Natural killer cell (primary cell): ENCODE results near the gene GIT2. TPM values are rescaled to one million over a fixed set of nuclear protein-coding genes. Genes with fewer than 3 reads are reported as not detected.
A peak's percentile ranks its signal among the peaks of the same experiment; 100 is the strongest.

Experiments
- ATAC-seq, 3 donors: fragments of 150-1000 bp in 2 of 3; fragments of 200-7000 bp in 1 of 3; cut with Tn5 transposase; 1 replicate in 1 of 3; 2 replicates in 2 of 3; pipeline ENCODE4 v1.10.0; 2021; ENCODE audit warnings: mild to moderate bottlenecking in 2 of 3, moderate library complexity in 2 of 3
- DNase-seq, 2 donors: peaks; one replicate each; pipeline versions ENCODE4 v3.0.0 to v3.0.0-alpha.2; 2013 to 2021; ENCODE audit warnings: mixed read lengths in 1 of 2
- H3K27ac ChIP-seq: one replicate; pipeline ENCODE4 v1.5.1; 2013; ENCODE audit warnings: mild to moderate bottlenecking, low read length
- H3K27me3 ChIP-seq: one replicate; pipeline ENCODE4 v1.6.1; 2013; ENCODE audit warnings: low read length; ENCODE audit not compliant: control insufficient read depth, insufficient read depth
- H3K36me3 ChIP-seq: one replicate; pipeline ENCODE4 v1.6.1; 2013; ENCODE audit warnings: low read length; ENCODE audit not compliant: control insufficient read depth, insufficient read depth
- H3K4me1 ChIP-seq: one replicate; pipeline ENCODE4 v1.6.1; 2013; ENCODE audit warnings: low read length; ENCODE audit not compliant: control insufficient read depth, insufficient read depth
- H3K4me3 ChIP-seq: one replicate; pipeline ENCODE4 v1.5.1; 2013; ENCODE audit warnings: low read length
- H3K9me3 ChIP-seq: one replicate; pipeline ENCODE4 v1.6.1; 2013; ENCODE audit warnings: low read length; ENCODE audit not compliant: control insufficient read depth, insufficient read depth
- H3K27ac Mint-ChIP-seq, 2 donors: one replicate each; pipeline ENCODE4 v1.8.0; 2022; ENCODE audit warnings: mild to moderate bottlenecking in 2 of 2, mixed read lengths in 2 of 2, moderate library complexity in 1 of 2
- H3K27me3 Mint-ChIP-seq, 2 donors: one replicate each; pipeline ENCODE4 v1.8.0; 2022; ENCODE audit warnings: low read depth in 2 of 2, mixed read lengths in 2 of 2
- H3K36me3 Mint-ChIP-seq: one replicate; pipeline ENCODE4 v1.8.0; 2022; ENCODE audit warnings: mixed read lengths
- H3K4me1 Mint-ChIP-seq, 2 donors: one replicate each; pipeline ENCODE4 v1.8.0; 2022; ENCODE audit warnings: mixed read lengths in 2 of 2
- H3K4me3 Mint-ChIP-seq: one replicate; pipeline ENCODE4 v1.8.0; 2022; ENCODE audit warnings: mild to moderate bottlenecking, moderate library complexity, mixed read lengths
- H3K9me3 Mint-ChIP-seq, 2 donors: one replicate each; pipeline ENCODE4 v1.8.0; 2022; ENCODE audit warnings: mixed read lengths in 2 of 2
- WGBS: methylation state at CpG from one replicate; pipeline ENCODE4 v1.1.7; 2013; ENCODE audit warnings: missing lambda C conversion rate; ENCODE audit not compliant: insufficient coverage; 5-methylcytosine and 5-hydroxymethylcytosine counted together
- intact Hi-C: fragments of 100-400 bp; cut with micrococcal nuclease; formaldehyde crosslinking; loops from one replicate; pipeline ENCODE4 v1.14.2; 2022
- total RNA-seq, 4 donors: library from RNA; stranded (reverse); fragments of 120-200 nt in 1 of 4; gene quantifications; one replicate each; pipeline versions ENCODE4 v1.2.3 to v1.2.4, GENCODE V29; 2013 to 2022
- TF ChIP-seq, protein P1 (sequence below): fragments of 200-600 bp; IDR thresholded peaks from one replicate; pipeline ENCODE4 v1.8.0; 2022; ENCODE audit warnings: antibody characterized with exemption

The GIT2 gene
- total RNA-seq, 3 donors from 2014 or later (not counting 1 experiment from before 2014, with no cell fraction given), result 98.8 to 118 (median 117) TPM

DNA sequence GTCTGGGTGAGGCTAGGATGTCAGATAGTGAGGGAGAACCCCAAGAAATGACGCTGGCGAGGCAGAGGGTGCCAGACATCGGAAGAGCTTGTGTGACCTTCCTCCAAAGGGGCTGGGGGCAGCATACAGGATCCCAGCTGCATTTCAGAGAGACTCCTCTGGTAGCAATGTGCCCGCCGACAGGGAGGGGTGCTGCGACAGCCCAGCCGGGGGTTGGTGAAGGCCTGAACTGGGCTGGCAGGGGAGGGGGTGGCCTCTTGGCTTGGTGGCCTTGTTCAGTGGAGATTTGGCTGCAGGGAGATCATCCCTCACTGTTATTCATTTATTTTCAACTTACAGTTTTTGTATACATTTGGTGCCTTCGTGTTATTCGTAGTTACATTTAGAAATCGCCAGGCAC is 90.9 kb downstream of the GIT2 start:
- intact Hi-C loops, result no loop called here
- Mint-ChIP-seq H3K9me3 (no peaks in the 10 kb centered on the region), H3K36me3 (peaks cover 27% of the 10 kb centered on the region), H3K4me1 (peaks cover 19 to 32% of the 10 kb centered on the region in 2 donors), H3K27ac (peak overlapping the region in 1 of 2 donors; percentile 57), H3K27me3 (no peaks in the 10 kb centered on the region), H3K4me3 (no peak overlapping the region)
- Histone ChIP-seq H3K36me3 (peaks cover 68% of the 10 kb centered on the region), H3K4me1 (peaks cover 15% of the 10 kb centered on the region), H3K9me3 (no peaks in the 10 kb centered on the region), H3K27me3 (no peaks in the 10 kb centered on the region), H3K4me3 (no peak overlapping the region), H3K27ac (no peak overlapping the region)
- DNase-seq, result no peak
- TF ChIP-seq, protein P1, sequence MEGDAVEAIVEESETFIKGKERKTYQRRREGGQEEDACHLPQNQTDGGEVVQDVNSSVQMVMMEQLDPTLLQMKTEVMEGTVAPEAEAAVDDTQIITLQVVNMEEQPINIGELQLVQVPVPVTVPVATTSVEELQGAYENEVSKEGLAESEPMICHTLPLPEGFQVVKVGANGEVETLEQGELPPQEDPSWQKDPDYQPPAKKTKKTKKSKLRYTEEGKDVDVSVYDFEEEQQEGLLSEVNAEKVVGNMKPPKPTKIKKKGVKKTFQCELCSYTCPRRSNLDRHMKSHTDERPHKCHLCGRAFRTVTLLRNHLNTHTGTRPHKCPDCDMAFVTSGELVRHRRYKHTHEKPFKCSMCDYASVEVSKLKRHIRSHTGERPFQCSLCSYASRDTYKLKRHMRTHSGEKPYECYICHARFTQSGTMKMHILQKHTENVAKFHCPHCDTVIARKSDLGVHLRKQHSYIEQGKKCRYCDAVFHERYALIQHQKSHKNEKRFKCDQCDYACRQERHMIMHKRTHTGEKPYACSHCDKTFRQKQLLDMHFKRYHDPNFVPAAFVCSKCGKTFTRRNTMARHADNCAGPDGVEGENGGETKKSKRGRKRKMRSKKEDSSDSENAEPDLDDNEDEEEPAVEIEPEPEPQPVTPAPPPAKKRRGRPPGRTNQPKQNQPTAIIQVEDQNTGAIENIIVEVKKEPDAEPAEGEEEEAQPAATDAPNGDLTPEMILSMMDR, result no peak
- ATAC-seq, result no peak
- WGBS, result 96% methylated on average over 10 of the region's 10 CpGs

DNA sequence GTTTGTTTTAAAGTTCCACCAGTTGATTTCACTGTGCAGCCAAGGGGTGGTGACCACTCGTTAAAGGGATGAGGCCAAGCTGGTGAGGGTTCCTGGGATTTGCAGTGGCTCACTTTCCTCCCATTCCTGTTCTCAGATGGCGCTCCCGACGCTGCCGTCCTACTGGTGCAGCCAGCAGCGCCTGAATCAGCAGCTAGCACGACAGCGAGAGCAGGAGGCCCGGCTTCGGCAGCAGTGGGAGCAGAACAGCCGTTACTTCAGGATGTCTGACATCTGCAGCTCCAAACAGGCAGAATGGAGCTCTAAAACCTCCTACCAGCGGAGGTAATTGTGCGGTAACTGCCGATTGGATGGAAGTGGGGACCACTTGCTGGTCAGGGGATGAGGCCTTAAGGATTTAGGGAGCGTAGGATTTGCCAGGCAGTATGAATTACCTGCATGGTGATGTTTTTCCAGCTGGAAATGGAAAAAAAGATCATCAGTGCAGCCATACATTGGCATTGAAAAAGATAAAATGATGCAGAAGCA is 93.2 kb downstream of the GIT2 start:
- Histone ChIP-seq H3K27me3 (no peaks in the 10 kb centered on the region), H3K4me3 (no peak overlapping the region), H3K27ac (no peak overlapping the region), H3K4me1 (peaks cover 24% of the 10 kb centered on the region), H3K36me3 (peaks cover 52% of the 10 kb centered on the region), H3K9me3 (no peaks in the 10 kb centered on the region)
- Mint-ChIP-seq H3K4me3 (no peak overlapping the region), H3K36me3 (peaks cover 15% of the 10 kb centered on the region), H3K4me1 (peaks cover 25 to 33% of the 10 kb centered on the region in 2 donors), H3K27me3 (no peaks in the 10 kb centered on the region), H3K27ac (no peak overlapping the region), H3K9me3 (no peaks in the 10 kb centered on the region)
- intact Hi-C loops, result loop anchor here (5.0 kb wide), 1 partner anchor 94 kb away; the partner anchor contains the start of genes ANKRD13A and GIT2
- TF ChIP-seq, protein P1, result no peak
- no peak for DNase-seq
- ATAC-seq, result no peak
- 97% methylated on average over 15 of the region's 15 CpGs for WGBS

DNA sequence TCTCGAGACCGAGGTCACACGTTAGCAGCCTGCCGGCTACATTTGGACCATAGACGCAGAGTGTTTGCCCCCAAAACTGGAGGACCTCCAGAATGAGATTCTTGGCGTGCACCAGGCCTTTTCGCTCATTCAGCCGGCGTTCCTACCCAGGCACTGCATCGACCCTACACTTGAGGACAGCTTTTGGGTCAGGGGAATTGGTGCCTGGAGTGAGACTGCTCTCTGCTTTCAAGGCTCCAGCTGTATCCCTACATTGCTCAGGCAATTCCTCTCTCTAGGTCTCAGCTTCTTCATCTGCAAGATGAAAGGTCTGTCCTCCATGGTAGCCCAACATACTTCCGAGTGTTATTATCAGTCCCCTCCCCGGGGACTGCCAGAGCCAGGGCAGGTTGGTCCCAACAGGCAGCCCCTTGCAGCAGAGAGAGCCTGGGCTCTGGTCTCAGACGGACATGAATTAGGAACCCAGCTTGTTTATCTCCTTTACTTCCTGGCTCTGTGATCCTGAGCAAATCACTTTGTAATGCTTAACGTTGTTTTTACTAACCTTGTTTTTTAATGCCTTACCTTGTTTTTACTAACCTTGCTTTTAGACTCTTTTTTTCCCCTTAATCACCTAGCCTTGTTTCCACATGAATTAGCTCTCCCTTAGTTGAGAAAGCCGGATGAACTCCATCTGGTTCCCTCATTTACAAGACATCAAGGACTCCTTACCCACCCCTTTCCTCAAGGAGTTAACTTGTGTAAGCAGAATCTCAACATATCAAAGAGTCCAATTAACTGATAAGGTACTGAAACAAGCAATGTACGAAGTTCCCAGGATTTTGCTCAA is 95.2 kb downstream of the GIT2 start:
- Mint-ChIP-seq H3K9me3 (no peaks in the 10 kb centered on the region), H3K27me3 (no peaks in the 10 kb centered on the region), H3K36me3 (peaks cover 14% of the 10 kb centered on the region), H3K4me1 (peaks cover 25 to 32% of the 10 kb centered on the region in 2 donors), H3K4me3 (peak overlapping the region; percentile 99), H3K27ac (peak overlapping the region; percentile 95 to 96)
- ATAC-seq (peak in 1 of 3 donors; percentile 16), DNase-seq (no peak)
- WGBS, result 10% methylated on average over 16 of the region's 16 CpGs
- no peaks in the 10 kb centered on the region for H3K9me3 ChIP-seq
- TF ChIP-seq, protein P1, result no peak
- intact Hi-C loops, result loop anchor here (1.0 to 5.0 kb wide), 3 partner anchors 20 to 96 kb away; partner anchors contain the start of genes ANKRD13A, GIT2 and GLTP
- H3K27me3 ChIP-seq, result no peaks in the 10 kb centered on the region
- peak overlapping the region; percentile 22 for H3K27ac ChIP-seq
- peak overlapping the region; percentile 77 for H3K4me3 ChIP-seq
- H3K36me3 ChIP-seq, result peaks cover 32% of the 10 kb centered on the region
- peaks cover 24% of the 10 kb centered on the region for H3K4me1 ChIP-seq
